Stimulated activated naive B cell treated with anti-CD40 and anti-IgM and Interleukin-4, amounts not matched to agents 10 μg/mL and 1 μg/mL and 100 μg/mL, for 72 hours (primary cell): ENCODE measurements around the gene FOXL3.

Source experiments
- ATAC-seq, 2 donors: fragments of 150-1000 bp; cut with Tn5 transposase; replicated peaks; 2 replicates each; pipeline ENCODE4 v1.10.0; 2021; ENCODE audit warnings: moderate library complexity in 1 of 2
- DNase-seq: peaks from one replicate; pipeline ENCODE4 v3.0.0; 2021
- H3K27ac Mint-ChIP-seq: one replicate; pipeline ENCODE4 v1.8.0; 2022; ENCODE audit warnings: mild to moderate bottlenecking, mixed read lengths
- H3K27me3 Mint-ChIP-seq, 2 donors: one replicate each; pipeline ENCODE4 v1.8.0; 2022; ENCODE audit warnings: mixed read lengths in 2 of 2
- H3K36me3 Mint-ChIP-seq, 2 donors: one replicate each; pipeline ENCODE4 v1.8.0; 2022; ENCODE audit warnings: mixed read lengths in 2 of 2, mild to moderate bottlenecking in 1 of 2
- H3K4me1 Mint-ChIP-seq, 2 donors: one replicate each; pipeline ENCODE4 v1.8.0; 2022; ENCODE audit warnings: mixed read lengths in 2 of 2, mild to moderate bottlenecking in 1 of 2
- H3K4me3 Mint-ChIP-seq, 2 donors: one replicate each; pipeline ENCODE4 v1.8.0; 2022; ENCODE audit warnings: mild to moderate bottlenecking in 2 of 2, mixed read lengths in 2 of 2, moderate library complexity in 1 of 2
- H3K9me3 Mint-ChIP-seq, 2 donors: one replicate each; pipeline ENCODE4 v1.8.0; 2022; ENCODE audit warnings: mixed read lengths in 2 of 2, mild to moderate bottlenecking in 1 of 2

The FOXL3 gene

DNA sequence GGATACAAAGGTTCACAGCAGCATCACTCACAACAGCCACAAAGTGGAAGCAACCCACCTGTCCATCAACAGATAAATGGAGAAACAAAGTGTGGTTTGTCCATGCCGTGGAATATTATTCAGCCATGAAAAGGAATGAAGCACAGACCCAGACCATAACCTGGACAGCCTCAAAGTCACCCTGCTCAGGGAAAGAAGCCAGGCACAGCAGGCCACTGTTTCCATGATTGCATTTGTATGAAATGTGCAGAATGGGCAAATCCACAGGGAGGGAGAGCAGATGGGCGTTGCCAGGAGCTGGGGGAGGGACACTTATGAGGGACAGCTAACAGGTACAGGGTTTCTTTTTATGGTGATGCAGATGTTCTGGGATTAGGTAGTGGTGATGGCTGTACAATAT is 30.3 kb downstream of the FOXL3 start:
- no peak for ATAC-seq

DNA sequence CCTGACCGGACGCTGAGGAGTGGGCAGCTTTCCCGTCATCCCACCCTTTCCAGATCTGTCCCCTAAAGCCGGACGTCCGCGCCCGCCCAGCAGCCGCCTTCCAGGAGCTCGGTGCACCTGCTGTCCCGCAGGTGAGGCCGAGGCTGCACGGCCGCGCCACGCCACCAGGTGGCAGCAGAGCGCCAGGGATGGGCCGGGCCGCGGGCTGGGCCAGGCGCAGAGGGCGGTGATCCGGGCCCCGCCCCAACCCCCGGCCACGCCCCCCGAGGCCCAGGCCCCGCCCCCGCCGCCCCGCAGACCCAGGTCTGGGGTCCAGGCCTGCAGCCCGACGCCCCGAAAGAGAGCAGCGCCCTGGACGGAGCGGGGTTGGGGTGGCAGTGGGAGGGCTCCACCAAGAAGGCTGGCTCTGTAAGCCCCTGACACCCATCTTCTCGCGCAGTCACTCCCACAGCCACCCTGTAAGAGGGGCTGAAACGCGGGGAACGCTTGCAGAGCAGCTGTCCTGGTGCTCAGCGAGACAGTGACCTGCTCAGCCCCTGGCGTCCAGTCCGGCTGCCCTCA is 32.2 kb downstream of the FOXL3 start:
- peak; percentile 96 to 98 for ATAC-seq
- H3K4me1 Mint-ChIP-seq: peaks cover 2 to 10% of the 10 kb centered on the region in 2 donors
- DNase-seq: peak; percentile 79
- H3K27me3 Mint-ChIP-seq: peaks cover 47 to 49% of the 10 kb centered on the region in 2 donors
- peaks cover 2 to 3% of the 10 kb centered on the region in 2 donors for H3K36me3 Mint-ChIP-seq
- no peak overlapping the region for H3K4me3 Mint-ChIP-seq
- peak overlapping the region; percentile 51 for H3K27ac Mint-ChIP-seq
- peaks cover 2 to 7% of the 10 kb centered on the region in 2 donors for H3K9me3 Mint-ChIP-seq

More for the DNA sequence above, 30.3 kb downstream of the FOXL3 start:
- no peak overlapping the region for H3K4me3 Mint-ChIP-seq
- no peaks in the 10 kb centered on the region for H3K9me3 Mint-ChIP-seq
- peaks cover 2 to 10% of the 10 kb centered on the region in 2 donors for H3K4me1 Mint-ChIP-seq
- H3K36me3 Mint-ChIP-seq: no peaks in the 10 kb centered on the region
- H3K27me3 Mint-ChIP-seq: peaks cover 54 to 62% of the 10 kb centered on the region in 2 donors
- no peak overlapping the region for H3K27ac Mint-ChIP-seq
- DNase-seq: no peak

DNA sequence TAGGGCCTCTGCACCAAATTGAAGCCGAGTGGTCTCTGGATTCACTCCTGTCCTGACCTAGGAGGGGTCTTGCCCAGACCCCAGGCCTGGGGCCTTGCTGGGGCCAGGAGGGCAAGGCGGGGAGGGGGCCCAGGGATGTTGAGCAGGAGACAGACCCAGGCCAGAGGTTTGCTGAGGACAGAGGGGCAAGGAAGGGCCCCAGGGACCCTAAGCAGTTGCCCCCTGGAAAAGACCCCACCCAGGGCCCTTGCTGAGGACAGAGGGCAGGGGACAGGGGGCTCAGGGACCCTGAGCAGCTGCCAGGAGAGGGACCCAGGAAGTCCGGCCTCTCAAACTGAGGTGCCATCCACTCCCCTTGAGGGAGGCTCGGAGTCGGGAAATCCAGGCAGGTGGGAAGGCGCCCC is 32.7 kb downstream of the FOXL3 start:
- Mint-ChIP-seq H3K4me1 (peaks cover 2 to 10% of the 10 kb centered on the region in 2 donors), H3K4me3 (no peak overlapping the region), H3K36me3 (peaks cover 2 to 3% of the 10 kb centered on the region in 2 donors), H3K27ac (no peak overlapping the region), H3K9me3 (peaks cover 2 to 7% of the 10 kb centered on the region in 2 donors), H3K27me3 (peaks cover 47 to 49% of the 10 kb centered on the region in 2 donors)
- DNase-seq: no peak
- no peak for ATAC-seq

DNA sequence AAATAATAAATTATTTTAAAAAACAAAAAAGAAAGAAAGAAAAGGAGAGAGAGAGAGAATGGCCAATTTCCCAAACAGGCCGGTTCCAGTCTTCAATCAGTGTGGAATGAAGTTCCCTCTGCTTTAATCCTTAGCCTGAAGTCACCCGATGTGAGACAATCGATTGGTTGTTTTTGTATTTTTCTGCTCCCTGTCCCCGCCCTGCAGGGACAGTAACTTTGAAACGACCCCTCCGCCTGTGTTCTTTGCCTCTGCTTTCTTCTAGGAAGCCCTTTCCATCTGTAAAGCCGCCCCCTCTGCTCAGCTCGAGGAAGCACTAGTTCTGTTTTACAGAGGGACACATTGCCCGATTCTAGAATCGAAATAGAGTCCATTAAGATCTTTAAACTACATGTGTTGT is 33.4 kb downstream of the FOXL3 start:
- Mint-ChIP-seq H3K27me3 (peaks cover 47 to 50% of the 10 kb centered on the region in 2 donors), H3K4me3 (no peak overlapping the region), H3K27ac (no peak overlapping the region), H3K4me1 (peaks cover 2 to 10% of the 10 kb centered on the region in 2 donors), H3K36me3 (peaks cover 2 to 3% of the 10 kb centered on the region in 2 donors), H3K9me3 (peaks cover 2 to 7% of the 10 kb centered on the region in 2 donors)
- no peak for ATAC-seq
- no peak for DNase-seq

DNA sequence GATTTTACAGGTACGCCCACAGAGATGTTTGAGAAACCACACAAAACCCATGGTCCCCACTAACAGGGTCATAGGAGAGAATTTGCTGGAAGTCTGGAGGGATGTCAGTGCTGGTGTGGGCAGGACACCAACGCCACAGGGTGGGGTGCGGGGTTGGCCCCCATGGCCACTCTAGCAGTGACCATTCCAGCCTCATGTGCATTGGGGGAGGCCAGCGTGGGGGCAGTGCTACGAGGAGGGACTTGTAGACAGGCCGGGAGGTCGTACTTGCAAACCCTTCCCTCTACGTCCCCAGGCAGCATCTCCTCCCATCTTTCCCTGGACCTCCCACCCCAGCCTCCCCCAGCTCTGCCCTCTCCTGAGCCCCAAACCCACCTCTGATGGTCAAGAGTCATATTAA is 34.0 kb downstream of the FOXL3 start:
- Mint-ChIP-seq H3K9me3 (peaks cover 2 to 7% of the 10 kb centered on the region in 2 donors), H3K27me3 (peaks cover 47 to 48% of the 10 kb centered on the region in 2 donors), H3K4me3 (no peak overlapping the region), H3K4me1 (peaks cover 2 to 10% of the 10 kb centered on the region in 2 donors), H3K27ac (no peak overlapping the region), H3K36me3 (peaks cover 2 to 3% of the 10 kb centered on the region in 2 donors)
- DNase-seq: no peak
- ATAC-seq: no peak

DNA sequence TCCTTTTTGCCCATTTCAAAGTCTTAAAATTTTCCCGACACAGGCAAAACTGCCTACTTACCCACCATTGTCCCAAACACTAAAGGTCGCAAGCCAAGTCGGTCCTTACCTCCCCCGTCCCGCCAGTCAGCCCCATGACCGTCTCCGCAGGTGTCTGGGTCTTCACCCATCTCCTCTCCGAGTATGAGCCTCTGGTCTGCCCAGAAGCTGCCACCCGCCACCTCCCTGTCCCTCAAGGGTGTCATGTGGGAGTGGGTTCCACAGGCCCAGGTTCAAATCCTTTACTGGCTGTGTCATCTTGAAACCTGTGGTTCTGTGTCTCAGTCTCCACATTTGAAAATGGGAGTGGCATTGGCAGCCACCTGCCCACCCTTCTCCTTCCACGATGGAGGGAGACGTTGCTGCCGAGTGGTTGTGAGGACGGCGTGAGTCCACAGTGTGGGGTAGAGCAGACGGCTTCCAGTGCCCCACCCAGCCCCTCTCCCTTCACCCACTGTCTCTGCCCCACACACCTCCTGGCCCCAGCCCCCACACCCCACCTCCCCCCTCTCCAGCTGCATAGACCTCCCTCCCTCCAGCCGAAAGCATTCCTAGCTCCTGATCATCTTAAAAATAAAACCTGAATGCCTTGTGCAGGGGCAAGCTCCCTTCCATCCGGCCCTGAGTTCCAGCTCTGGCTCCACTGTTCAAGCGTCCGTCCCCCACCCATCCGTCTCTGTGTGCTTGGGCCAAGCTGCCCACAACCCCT is 35.3 kb downstream of the FOXL3 start:
- peaks cover 2 to 10% of the 10 kb centered on the region in 2 donors for H3K4me1 Mint-ChIP-seq
- H3K27me3 Mint-ChIP-seq: peaks cover 44% of the 10 kb centered on the region in 2 donors
- peaks cover 2 to 7% of the 10 kb centered on the region in 2 donors for H3K9me3 Mint-ChIP-seq
- ATAC-seq: no peak
- H3K4me3 Mint-ChIP-seq: no peak overlapping the region
- no peak for DNase-seq
- peaks cover 2 to 3% of the 10 kb centered on the region in 2 donors for H3K36me3 Mint-ChIP-seq
- no peak overlapping the region for H3K27ac Mint-ChIP-seq

DNA sequence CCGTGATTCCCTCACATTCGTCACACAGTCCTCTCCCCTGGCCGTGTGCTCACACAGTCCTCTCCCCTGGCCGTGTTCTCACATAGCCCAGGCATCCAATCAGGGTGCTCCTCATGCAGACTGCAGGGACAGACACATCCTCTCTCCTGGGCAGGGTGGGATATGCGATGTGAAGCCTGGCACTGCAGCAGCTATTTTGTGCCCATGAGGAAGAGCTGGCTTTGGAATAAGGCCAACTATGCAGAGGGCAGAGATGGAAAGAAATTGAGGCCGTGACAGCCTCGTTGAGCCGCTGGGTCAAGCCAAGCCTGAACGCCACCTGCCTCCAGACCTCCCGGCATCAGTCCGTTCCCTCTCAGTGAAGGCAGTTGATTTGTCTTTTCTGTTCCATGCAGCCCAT is 35.8 kb downstream of the FOXL3 start:
- no peak for ATAC-seq
- Mint-ChIP-seq H3K9me3 (peaks cover 2 to 7% of the 10 kb centered on the region in 2 donors), H3K4me3 (no peak overlapping the region), H3K27ac (no peak overlapping the region), H3K36me3 (peaks cover 2 to 3% of the 10 kb centered on the region in 2 donors), H3K27me3 (peaks cover 44 to 45% of the 10 kb centered on the region in 2 donors), H3K4me1 (peaks cover 2 to 10% of the 10 kb centered on the region in 2 donors)
- no peak for DNase-seq

DNA sequence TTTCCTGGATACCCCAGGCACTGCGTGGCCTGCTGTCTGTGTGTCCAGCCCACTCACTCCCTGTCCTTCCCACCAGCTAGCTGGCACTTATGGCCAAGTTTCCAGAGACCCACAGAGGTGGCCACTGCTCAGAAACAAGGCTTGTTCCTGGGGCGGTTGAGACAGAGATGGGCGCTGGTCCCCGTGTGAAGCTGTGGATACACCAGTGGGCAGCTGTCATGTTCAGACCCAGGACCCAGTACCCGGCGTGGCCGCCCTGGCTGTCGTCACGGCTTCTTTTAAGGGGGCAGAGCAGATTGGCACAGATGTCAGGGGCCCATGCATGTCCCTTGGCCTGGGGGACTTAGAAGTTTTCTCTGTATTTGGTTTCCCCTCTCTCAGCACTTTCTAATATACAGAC is 36.3 kb downstream of the FOXL3 start:
- H3K27ac Mint-ChIP-seq: no peak overlapping the region
- peaks cover 2 to 7% of the 10 kb centered on the region in 2 donors for H3K9me3 Mint-ChIP-seq
- H3K4me1 Mint-ChIP-seq: peaks cover 2 to 10% of the 10 kb centered on the region in 2 donors
- peaks cover 2 to 3% of the 10 kb centered on the region in 2 donors for H3K36me3 Mint-ChIP-seq
- DNase-seq (no peak), ATAC-seq (no peak)
- no peak overlapping the region for H3K4me3 Mint-ChIP-seq
- peaks cover 44 to 46% of the 10 kb centered on the region in 2 donors for H3K27me3 Mint-ChIP-seq

DNA sequence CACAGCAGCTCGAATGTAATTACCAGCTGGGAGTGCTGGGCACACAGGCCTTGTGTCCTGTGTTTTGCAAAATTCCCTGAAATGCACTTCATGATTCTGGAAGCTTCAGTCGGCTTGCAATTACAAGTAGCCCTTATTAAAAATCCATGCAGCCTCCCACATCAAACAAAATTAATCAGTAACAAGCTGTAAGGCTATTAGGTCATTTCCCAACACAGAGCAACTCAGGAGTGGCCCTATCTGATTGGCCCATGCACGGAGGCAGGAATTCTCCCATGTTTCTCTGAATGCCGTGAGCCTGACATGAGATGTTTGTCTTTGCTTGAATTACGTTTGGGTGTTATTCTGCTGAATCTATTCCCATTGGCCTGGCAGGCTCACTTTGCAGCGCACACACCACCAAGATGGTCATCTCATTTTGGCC is 36.9 kb downstream of the FOXL3 start:
- ATAC-seq (no peak), DNase-seq (no peak)
- Mint-ChIP-seq H3K27me3 (peaks cover 44% of the 10 kb centered on the region in 2 donors), H3K27ac (no peak overlapping the region), H3K4me3 (no peak overlapping the region), H3K9me3 (peaks cover 2 to 7% of the 10 kb centered on the region in 2 donors), H3K4me1 (peaks cover 2 to 8% of the 10 kb centered on the region in 2 donors), H3K36me3 (peaks cover 2 to 3% of the 10 kb centered on the region in 2 donors)

DNA sequence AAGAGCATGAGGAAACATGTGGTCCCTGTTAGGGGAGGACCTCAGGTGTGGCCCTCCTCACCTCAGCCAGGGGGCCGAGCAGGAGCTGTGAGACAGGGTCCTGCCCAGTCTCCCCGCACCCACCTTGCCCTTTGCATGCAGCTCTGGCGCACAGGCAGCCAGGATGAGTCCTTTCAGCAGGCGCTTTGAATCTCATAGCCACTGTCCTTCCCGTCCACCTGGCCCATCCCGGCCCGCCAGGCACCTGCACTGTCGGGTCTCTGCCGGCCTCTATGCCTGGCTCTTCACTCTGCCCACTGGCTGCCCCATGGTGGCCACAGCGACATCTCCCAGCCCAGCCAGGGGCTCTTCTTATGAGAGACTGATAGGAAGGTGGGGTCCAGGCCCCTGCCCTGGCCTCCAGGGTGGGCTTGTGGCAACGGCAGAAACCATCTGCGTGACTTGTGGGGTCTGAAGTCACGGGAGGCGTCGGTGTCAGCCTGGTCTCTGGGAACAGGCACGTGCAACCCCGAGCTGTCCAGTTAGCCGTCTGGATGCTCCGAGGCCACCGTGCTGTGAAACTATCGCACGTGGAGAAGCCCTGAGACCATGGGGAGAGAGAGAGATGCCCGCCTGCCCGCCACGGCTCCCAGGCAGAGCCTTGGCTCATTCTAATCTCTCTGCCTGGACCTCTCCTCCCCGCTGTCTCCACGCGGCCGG is 37.4 kb downstream of the FOXL3 start:
- H3K4me1 Mint-ChIP-seq: peaks cover 0 to 3% of the 10 kb centered on the region in 2 donors
- H3K4me3 Mint-ChIP-seq: no peak overlapping the region
- peaks cover 2 to 7% of the 10 kb centered on the region in 2 donors for H3K9me3 Mint-ChIP-seq
- peaks cover 44 to 47% of the 10 kb centered on the region in 2 donors for H3K27me3 Mint-ChIP-seq
- peaks cover 2 to 3% of the 10 kb centered on the region in 2 donors for H3K36me3 Mint-ChIP-seq
- no peak for ATAC-seq
- DNase-seq: no peak
- H3K27ac Mint-ChIP-seq: no peak overlapping the region

DNA sequence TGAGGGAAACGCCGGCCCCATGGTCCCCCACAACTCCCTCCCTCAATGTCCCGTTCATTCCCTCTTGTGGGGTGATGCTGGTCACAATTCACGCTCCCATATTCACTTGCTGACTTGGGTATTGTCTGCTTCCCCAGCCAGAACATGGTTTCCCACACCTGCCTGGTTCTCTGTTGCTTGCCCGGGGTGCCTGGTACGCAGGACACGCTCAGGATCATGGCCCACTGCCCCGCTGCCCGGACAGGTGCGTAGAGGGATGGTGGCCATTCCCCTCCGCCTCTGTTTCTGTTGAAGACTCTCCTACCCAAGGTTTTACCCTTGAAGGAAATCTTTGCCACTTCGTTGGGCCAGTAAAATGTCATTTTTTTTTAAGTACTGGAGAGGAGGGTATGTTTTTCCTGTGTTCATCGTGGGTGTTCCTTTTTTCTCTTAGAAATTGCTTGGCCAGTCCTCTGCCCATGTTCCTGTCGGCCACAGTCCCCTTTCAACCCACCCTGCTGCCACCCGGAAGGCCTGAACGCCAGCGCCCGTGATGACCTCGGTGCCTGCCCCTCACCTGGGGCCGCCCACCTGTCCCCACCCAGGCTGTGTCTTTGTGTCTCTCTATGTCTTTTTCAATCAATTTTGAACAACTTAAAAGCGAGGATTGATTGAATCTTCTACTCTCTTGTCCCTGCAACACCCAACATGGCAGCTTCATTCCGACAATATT is 38.2 kb downstream of the FOXL3 start:
- H3K36me3 Mint-ChIP-seq: peaks cover 2 to 3% of the 10 kb centered on the region in 2 donors
- H3K27me3 Mint-ChIP-seq: peaks cover 44 to 47% of the 10 kb centered on the region in 2 donors
- no peaks in the 10 kb centered on the region for H3K4me1 Mint-ChIP-seq
- ATAC-seq: no peak
- H3K9me3 Mint-ChIP-seq: peaks cover 2 to 7% of the 10 kb centered on the region in 2 donors
- no peak overlapping the region for H3K27ac Mint-ChIP-seq
- no peak overlapping the region for H3K4me3 Mint-ChIP-seq
- no peak for DNase-seq

DNA sequence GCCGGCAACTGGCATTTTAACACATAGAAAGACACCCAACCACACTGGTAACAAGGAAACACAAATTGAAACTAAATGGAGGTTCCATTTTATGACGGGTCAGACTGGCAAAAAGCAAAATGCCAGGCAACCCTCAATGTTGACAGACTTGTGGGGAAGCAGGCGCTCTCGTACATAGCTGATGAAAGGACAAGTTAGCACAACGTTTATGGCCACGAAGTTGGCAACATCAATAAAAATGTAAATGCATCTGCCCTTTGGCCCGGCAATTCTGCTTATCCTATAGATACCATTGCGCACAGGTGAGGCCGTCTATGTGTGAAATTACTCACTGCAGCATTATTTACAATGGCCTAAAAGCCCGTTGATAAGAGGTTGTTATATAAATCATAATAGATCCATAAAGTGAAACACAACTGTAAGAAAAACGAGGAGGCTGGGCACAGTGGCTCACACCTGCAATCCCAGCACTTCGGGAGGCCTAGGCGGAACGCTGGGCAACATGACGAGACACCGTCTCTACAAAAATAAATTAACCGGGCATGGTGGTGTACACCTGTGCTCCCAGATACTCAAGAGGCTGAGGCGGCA is 39.8 kb downstream of the FOXL3 start:
- H3K4me1 Mint-ChIP-seq: peaks cover 0 to 4% of the 10 kb centered on the region in 2 donors
- ATAC-seq (no peak), DNase-seq (no peak)
- peaks cover 39 to 47% of the 10 kb centered on the region in 2 donors for H3K27me3 Mint-ChIP-seq
- no peak overlapping the region for H3K27ac Mint-ChIP-seq
- H3K4me3 Mint-ChIP-seq: no peak overlapping the region
- H3K36me3 Mint-ChIP-seq: peaks cover 2 to 3% of the 10 kb centered on the region in 2 donors
- peaks cover 7 to 13% of the 10 kb centered on the region in 2 donors for H3K9me3 Mint-ChIP-seq

DNA sequence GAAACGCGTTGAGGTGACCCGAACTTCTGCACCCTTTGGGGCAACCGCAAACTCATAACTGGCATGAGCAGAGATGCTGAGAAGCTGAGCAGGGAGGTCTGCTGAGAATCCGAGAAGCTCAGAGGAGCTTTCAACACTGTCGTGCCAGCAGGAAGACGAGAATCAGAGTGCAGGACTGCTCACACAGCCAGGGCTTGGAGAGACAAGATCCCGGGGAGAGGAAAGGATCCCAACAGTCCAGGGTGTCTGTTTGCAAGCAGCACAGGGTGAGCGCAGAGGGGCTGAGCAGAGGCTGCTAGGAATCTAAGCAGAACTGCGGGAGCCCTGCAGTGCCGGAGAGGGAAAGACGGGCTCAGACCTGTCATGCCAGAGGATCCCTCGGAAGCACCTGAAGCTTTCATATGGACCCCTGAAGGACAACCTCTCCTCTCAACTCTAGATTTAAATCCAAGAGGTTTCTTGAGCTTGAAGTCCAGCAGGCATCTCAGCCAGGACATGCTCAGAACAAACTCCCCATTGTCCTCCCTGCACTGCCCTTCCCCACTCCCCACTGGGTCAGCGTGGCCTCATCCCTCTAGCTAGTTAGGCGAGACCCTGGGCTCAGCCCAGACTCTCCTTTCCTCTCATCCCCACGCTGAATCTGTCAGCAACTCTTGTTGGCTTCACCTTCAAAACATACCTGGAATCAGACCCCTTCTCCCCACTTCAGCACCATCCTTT is 40.7 kb downstream of the FOXL3 start:
- H3K27ac Mint-ChIP-seq: no peak overlapping the region
- no peak overlapping the region for H3K4me3 Mint-ChIP-seq
- no peak for DNase-seq
- H3K27me3 Mint-ChIP-seq: peaks cover 39 to 44% of the 10 kb centered on the region in 2 donors
- no peak for ATAC-seq
- H3K36me3 Mint-ChIP-seq: peaks cover 2 to 3% of the 10 kb centered on the region in 2 donors
- H3K9me3 Mint-ChIP-seq: peaks cover 9 to 16% of the 10 kb centered on the region in 2 donors
- peaks cover 0 to 8% of the 10 kb centered on the region in 2 donors for H3K4me1 Mint-ChIP-seq
